Measurements from ENCODE around the gene DAAM1. TPM values are rescaled to one million over a fixed set of nuclear protein-coding genes. Genes with fewer than 3 reads are reported as not detected.

The DAAM1 gene
- total RNA-seq, 1 donor from 2014 or later, result 38.0 TPM

DNA sequence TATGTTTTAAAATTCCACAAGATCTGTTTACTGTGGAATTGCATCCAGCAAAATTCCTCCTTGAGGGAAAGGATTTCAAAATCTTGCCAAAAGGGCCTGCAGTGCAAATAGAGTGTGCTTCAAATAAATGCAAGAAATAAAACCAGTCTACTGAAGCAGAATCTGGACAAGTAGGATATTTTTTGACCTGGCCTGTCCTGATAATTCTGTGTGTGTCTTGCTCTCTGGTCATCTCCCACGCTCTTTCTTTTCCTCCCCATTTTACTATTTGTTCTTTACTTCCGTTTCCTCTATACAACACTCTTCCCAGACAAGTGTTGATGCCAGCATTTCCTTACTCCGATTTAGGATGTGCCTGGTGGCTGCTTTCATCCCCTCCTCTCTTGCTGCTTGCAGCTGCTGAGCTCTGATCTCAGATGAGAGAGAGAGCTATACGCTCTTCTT lies 160.8 kb downstream of the DAAM1 start:
- Mint-ChIP-seq H3K4me1 (ENCODE audit: low read depth, unreplicated experiment) (peaks cover 19% of the 10 kb centered on the region), H3K36me3 (ENCODE audit: low read depth, unreplicated experiment) (peaks cover 14% of the 10 kb centered on the region), H3K9me3 (ENCODE audit: unreplicated experiment) (no peaks in the 10 kb centered on the region), H3K27me3 (ENCODE audit: low read depth, unreplicated experiment) (no peaks in the 10 kb centered on the region), H3K4me3 (ENCODE audit: unreplicated experiment) (no peak overlapping the region), H3K27ac (ENCODE audit: unreplicated experiment) (no peak overlapping the region)
- H3K4me1 ChIP-seq (ENCODE audit: insufficient read depth, low read length), result peaks cover 9% of the 10 kb centered on the region
- no peak overlapping the region for H3K27ac ChIP-seq (ENCODE audit: low read depth, low read length)
- no peaks in the 10 kb centered on the region for H3K36me3 ChIP-seq (ENCODE audit: insufficient read depth, low read length)
- H3K4me2 ChIP-seq (ENCODE audit: low read length), result no peak overlapping the region
- no peak overlapping the region for H2AFZ ChIP-seq (ENCODE audit: low read depth, low read length)
- no peaks in the 10 kb centered on the region for H4K20me1 ChIP-seq (ENCODE audit: insufficient read depth, low read length)
- FAIRE-seq (no peak), DNase-seq (ENCODE audit: low read depth) (no peak)
- TF ChIP-seq EZH2 (IDR thresholded peaks at IDR 0.05; ENCODE audit: insufficient read depth, low read length), result no peak
- TF ChIP-seq, protein P1, sequence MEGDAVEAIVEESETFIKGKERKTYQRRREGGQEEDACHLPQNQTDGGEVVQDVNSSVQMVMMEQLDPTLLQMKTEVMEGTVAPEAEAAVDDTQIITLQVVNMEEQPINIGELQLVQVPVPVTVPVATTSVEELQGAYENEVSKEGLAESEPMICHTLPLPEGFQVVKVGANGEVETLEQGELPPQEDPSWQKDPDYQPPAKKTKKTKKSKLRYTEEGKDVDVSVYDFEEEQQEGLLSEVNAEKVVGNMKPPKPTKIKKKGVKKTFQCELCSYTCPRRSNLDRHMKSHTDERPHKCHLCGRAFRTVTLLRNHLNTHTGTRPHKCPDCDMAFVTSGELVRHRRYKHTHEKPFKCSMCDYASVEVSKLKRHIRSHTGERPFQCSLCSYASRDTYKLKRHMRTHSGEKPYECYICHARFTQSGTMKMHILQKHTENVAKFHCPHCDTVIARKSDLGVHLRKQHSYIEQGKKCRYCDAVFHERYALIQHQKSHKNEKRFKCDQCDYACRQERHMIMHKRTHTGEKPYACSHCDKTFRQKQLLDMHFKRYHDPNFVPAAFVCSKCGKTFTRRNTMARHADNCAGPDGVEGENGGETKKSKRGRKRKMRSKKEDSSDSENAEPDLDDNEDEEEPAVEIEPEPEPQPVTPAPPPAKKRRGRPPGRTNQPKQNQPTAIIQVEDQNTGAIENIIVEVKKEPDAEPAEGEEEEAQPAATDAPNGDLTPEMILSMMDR (IDR thresholded peaks at IDR 0.05; ENCODE audit: insufficient read depth, low read depth, low read length), result no peak
- no peaks in the 10 kb centered on the region for H3K79me2 ChIP-seq (ENCODE audit: insufficient read depth, low read length)
- no peak overlapping the region for H3K9ac ChIP-seq (ENCODE audit: low read length)
- no peaks in the 10 kb centered on the region for H3K27me3 ChIP-seq (ENCODE audit: insufficient read depth, low read length)
- H3K4me3 ChIP-seq (ENCODE audit: insufficient read depth, low read depth, low read length), result no peak overlapping the region
- H3K9me3 ChIP-seq (ENCODE audit: insufficient read depth, low read depth, low read length), result no peaks in the 10 kb centered on the region

DNA sequence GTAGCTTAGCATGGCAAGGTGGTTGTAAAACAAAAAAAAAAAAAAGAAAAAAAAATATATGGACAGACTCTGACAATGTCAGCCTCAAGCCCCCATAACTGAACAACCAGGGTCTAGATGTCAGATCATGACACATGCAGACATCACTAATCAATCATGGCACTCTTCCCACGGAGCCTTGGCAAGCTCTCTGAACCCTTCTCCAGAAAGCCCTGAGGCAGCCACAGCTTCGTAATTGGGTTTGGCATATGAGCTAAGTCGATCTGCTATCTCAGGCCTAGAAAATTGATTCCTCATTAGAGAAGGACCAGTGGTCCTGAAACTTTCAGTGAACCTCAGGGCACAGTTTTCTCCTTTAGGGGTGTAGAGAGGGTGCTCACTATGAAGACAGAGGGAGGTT lies 164.5 kb downstream of the DAAM1 start:
- no peak overlapping the region for H3K4me3 Mint-ChIP-seq (ENCODE audit: unreplicated experiment)
- peaks cover 7% of the 10 kb centered on the region for H3K36me3 ChIP-seq (ENCODE audit: insufficient read depth, low read length)

DNA sequence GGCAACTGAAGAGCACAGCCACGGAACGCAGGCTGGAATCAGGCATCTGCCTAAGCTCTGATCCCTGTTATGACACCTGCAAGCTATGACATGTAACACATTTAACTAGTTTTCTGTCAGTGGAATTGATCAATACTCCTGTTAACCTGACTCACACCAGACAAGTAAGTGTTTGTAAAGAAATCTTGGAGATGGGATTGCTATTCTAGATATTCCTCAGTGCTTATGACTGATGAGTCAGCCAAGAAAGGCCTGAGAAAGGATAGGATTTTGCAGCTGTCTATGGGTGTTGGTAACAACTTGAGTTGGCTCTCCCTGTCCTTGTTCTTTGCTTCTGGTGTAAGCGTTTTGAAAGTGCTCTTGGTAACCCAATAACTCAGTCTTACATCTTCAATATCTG lies 166.2 kb downstream of the DAAM1 start:
- peak; percentile 20 for FAIRE-seq
- Mint-ChIP-seq H3K4me3 (ENCODE audit: unreplicated experiment) (peak overlapping the region; percentile 40), H3K27ac (ENCODE audit: unreplicated experiment) (no peak overlapping the region), H3K36me3 (ENCODE audit: low read depth, unreplicated experiment) (peaks cover 17% of the 10 kb centered on the region), H3K9me3 (ENCODE audit: unreplicated experiment) (peaks cover 2% of the 10 kb centered on the region), H3K27me3 (ENCODE audit: low read depth, unreplicated experiment) (no peaks in the 10 kb centered on the region), H3K4me1 (ENCODE audit: low read depth, unreplicated experiment) (peaks cover 13% of the 10 kb centered on the region)
- Histone ChIP-seq H2AFZ (ENCODE audit: low read depth, low read length) (no peak overlapping the region), H3K79me2 (ENCODE audit: insufficient read depth, low read length) (no peaks in the 10 kb centered on the region), H3K36me3 (ENCODE audit: insufficient read depth, low read length) (peaks cover 7% of the 10 kb centered on the region), H3K4me3 (ENCODE audit: insufficient read depth, low read depth, low read length) (no peak overlapping the region), H3K4me2 (ENCODE audit: low read length) (no peak overlapping the region), H3K4me1 (ENCODE audit: insufficient read depth, low read length) (peaks cover 7% of the 10 kb centered on the region), H4K20me1 (ENCODE audit: insufficient read depth, low read length) (no peaks in the 10 kb centered on the region), H3K27me3 (ENCODE audit: insufficient read depth, low read length) (no peaks in the 10 kb centered on the region), H3K9me3 (ENCODE audit: insufficient read depth, low read depth, low read length) (no peaks in the 10 kb centered on the region), H3K27ac (ENCODE audit: low read depth, low read length) (no peak overlapping the region), H3K9ac (ENCODE audit: low read length) (no peak overlapping the region)
- peak; percentile 68 for DNase-seq (ENCODE audit: low read depth)
- TF ChIP-seq, protein P1 (IDR thresholded peaks at IDR 0.05; ENCODE audit: insufficient read depth, low read depth, low read length), result no peak
- no peak for TF ChIP-seq EZH2 (IDR thresholded peaks at IDR 0.05; ENCODE audit: insufficient read depth, low read length)

More for the DNA sequence above, 164.5 kb downstream of the DAAM1 start:
- Mint-ChIP-seq H3K36me3 (ENCODE audit: low read depth, unreplicated experiment) (peaks cover 17% of the 10 kb centered on the region), H3K4me1 (ENCODE audit: low read depth, unreplicated experiment) (peaks cover 13% of the 10 kb centered on the region), H3K27ac (ENCODE audit: unreplicated experiment) (no peak overlapping the region), H3K27me3 (ENCODE audit: low read depth, unreplicated experiment) (no peaks in the 10 kb centered on the region), H3K9me3 (ENCODE audit: unreplicated experiment) (peaks cover 2% of the 10 kb centered on the region)
- H3K4me2 ChIP-seq (ENCODE audit: low read length), result no peak overlapping the region
- H3K27me3 ChIP-seq (ENCODE audit: insufficient read depth, low read length), result no peaks in the 10 kb centered on the region
- no peak overlapping the region for H2AFZ ChIP-seq (ENCODE audit: low read depth, low read length)
- no peaks in the 10 kb centered on the region for H3K9me3 ChIP-seq (ENCODE audit: insufficient read depth, low read depth, low read length)
- TF ChIP-seq, protein P1 (IDR thresholded peaks at IDR 0.05; ENCODE audit: insufficient read depth, low read depth, low read length), result no peak
- no peak for TF ChIP-seq EZH2 (IDR thresholded peaks at IDR 0.05; ENCODE audit: insufficient read depth, low read length)
- H3K79me2 ChIP-seq (ENCODE audit: insufficient read depth, low read length), result no peaks in the 10 kb centered on the region
- H3K4me3 ChIP-seq (ENCODE audit: insufficient read depth, low read depth, low read length), result no peak overlapping the region
- no peak overlapping the region for H3K27ac ChIP-seq (ENCODE audit: low read depth, low read length)
- no peaks in the 10 kb centered on the region for H4K20me1 ChIP-seq (ENCODE audit: insufficient read depth, low read length)
- H3K4me1 ChIP-seq (ENCODE audit: insufficient read depth, low read length), result peaks cover 2% of the 10 kb centered on the region
- FAIRE-seq (no peak), DNase-seq (ENCODE audit: low read depth) (no peak)
- no peak overlapping the region for H3K9ac ChIP-seq (ENCODE audit: low read length)

Measured in astrocyte (in vitro differentiated cells and primary cell).